Tibial nerve (tissue), 4 donors: ENCODE measurements around the gene CNR1. TPM values are rescaled to one million over a fixed set of nuclear protein-coding genes. Genes with fewer than 3 reads are reported as not detected.

Experiments used
- DNase-seq, 2 donors: peaks; one replicate each; pipeline ENCODE4 v3.0.0-alpha.2; 2019; ENCODE audit warnings: low spot score in 2 of 2
- H3K27ac ChIP-seq, 4 donors: fragments of 200-600 bp; sonication (generic) in 3 of 4; one replicate each; pipeline ENCODE4 v1.5.1; 2017 to 2019; ENCODE audit warnings: mild to moderate bottlenecking in 1 of 4
- H3K27me3 ChIP-seq, 2 donors: fragments of 200-600 bp; sonication (generic) in 1 of 2; one replicate each; pipeline versions ENCODE4 v1.5.1 to v1.6.0; 2017 to 2019
- H3K36me3 ChIP-seq, 3 donors: fragments of 200-600 bp; sonication (generic); one replicate each; pipeline ENCODE4 v1.5.1; 2018 to 2019
- H3K4me1 ChIP-seq, 4 donors: fragments of 200-600 bp; sonication (generic) in 3 of 4; one replicate each; pipeline ENCODE4 v1.5.1; 2017 to 2019
- H3K4me3 ChIP-seq, 4 donors: fragments of 200-600 bp; sonication (generic) in 3 of 4; one replicate each; pipeline ENCODE4 v1.5.1; 2017 to 2019; ENCODE audit warnings: mild to moderate bottlenecking in 1 of 4, moderate library complexity in 1 of 4
- H3K9me3 ChIP-seq, 4 donors: fragments of 200-600 bp; sonication (generic) in 3 of 4; one replicate each; pipeline ENCODE4 v1.5.1; 2017 to 2019
- EP300 ChIP-seq, 2 donors: sonication (generic); formaldehyde crosslinking; IDR thresholded peaks; one replicate each; pipeline ENCODE4 v1.6.1; 2017; ENCODE audit warnings: antibody characterized with exemption in 2 of 2, mild to moderate bottlenecking in 1 of 2
- POLR2A ChIP-seq, 2 donors: fragments of 450-650 bp; IDR thresholded peaks; one replicate each; pipeline ENCODE4 v1.6.1; 2017; ENCODE audit warnings: antibody characterized with exemption in 2 of 2, mild to moderate bottlenecking in 2 of 2, moderate library complexity in 2 of 2
- WGBS, 2 donors: methylation state at CpG; one replicate each; pipeline ENCODE4 v1.1.5; 2018; 5-methylcytosine and 5-hydroxymethylcytosine counted together
- total RNA-seq, 4 donors: library from RNA; depleted of rRNA; stranded (reverse); fragments of >200 nt; gene quantifications; one replicate each; pipeline ENCODE4 v1.1.0, GENCODE V29; 2016
- TF ChIP-seq, protein P1 (sequence below), 5 experiments: fragments of 200-600 bp in 3 of 5; fragments of 450-650 bp in 2 of 5; sonication (generic) in 3 of 5; IDR thresholded peaks; one replicate each; pipeline ENCODE4 v1.5.1; 2016 to 2019; ENCODE audit warnings: antibody characterized with exemption in 5 of 5, mild to moderate bottlenecking in 3 of 5, moderate library complexity in 2 of 5

CNR1 gene
- total RNA-seq, 4 donors from 2014 or later: 10.7 to 35.7 (median 14.4) TPM

DNA sequence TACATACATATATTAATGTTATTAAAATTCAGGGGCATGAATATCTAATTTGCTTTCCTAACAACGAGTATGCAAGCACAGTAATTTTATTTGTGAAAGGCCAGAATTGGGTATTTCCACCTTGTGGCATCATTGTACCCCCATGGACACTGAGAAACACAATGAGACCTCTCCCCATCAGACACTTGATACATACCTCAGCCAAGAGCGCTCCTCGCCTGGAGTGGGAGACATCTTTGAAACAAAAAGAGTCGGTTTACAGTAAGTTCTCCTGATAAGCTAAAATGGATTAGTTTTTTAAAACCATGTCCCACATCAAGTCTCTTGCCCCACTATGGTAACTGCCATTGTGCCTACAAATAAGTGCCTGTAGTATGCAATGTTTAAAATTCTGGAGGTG lies 2.1 kb downstream of the CNR1 start:
- TF ChIP-seq POLR2A (IDR thresholded peaks at IDR 0.05) (no peak), EP300 (IDR thresholded peaks at IDR 0.05) (no peak)
- TF ChIP-seq, protein P1, sequence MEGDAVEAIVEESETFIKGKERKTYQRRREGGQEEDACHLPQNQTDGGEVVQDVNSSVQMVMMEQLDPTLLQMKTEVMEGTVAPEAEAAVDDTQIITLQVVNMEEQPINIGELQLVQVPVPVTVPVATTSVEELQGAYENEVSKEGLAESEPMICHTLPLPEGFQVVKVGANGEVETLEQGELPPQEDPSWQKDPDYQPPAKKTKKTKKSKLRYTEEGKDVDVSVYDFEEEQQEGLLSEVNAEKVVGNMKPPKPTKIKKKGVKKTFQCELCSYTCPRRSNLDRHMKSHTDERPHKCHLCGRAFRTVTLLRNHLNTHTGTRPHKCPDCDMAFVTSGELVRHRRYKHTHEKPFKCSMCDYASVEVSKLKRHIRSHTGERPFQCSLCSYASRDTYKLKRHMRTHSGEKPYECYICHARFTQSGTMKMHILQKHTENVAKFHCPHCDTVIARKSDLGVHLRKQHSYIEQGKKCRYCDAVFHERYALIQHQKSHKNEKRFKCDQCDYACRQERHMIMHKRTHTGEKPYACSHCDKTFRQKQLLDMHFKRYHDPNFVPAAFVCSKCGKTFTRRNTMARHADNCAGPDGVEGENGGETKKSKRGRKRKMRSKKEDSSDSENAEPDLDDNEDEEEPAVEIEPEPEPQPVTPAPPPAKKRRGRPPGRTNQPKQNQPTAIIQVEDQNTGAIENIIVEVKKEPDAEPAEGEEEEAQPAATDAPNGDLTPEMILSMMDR (IDR thresholded peaks at IDR 0.05): no peak
- no peak for DNase-seq
- WGBS, 2 donors: 82 to 92% methylated on average over 4 of the region's 4 CpGs

GRCh38 chr6:88163616-88164015 lies 2.5 kb downstream of the CNR1 start:
- Histone ChIP-seq H3K36me3 (no peaks in the 10 kb centered on the region), H3K4me1 (peaks cover 0 to 23% (median 6%) of the 10 kb centered on the region in 4 donors), H3K27ac (no peak overlapping the region), H3K4me3 (peak overlapping the region in 1 of 4 donors; percentile 64), H3K9me3 (no peaks in the 10 kb centered on the region), H3K27me3 (peaks cover 0 to 32% of the 10 kb centered on the region in 2 donors)
- WGBS, 2 donors: 81 to 97% methylated on average over 1 of the region's 1 CpG
- no peak for TF ChIP-seq POLR2A (IDR thresholded peaks at IDR 0.05)
- no peak for TF ChIP-seq EP300 (IDR thresholded peaks at IDR 0.05)
- no peak for DNase-seq

More for the DNA sequence above, 2.1 kb downstream of the CNR1 start:
- Histone ChIP-seq H3K4me1 (peaks cover 0 to 23% (median 6%) of the 10 kb centered on the region in 4 donors), H3K4me3 (peak overlapping the region in 1 of 4 donors; percentile 64), H3K36me3 (no peaks in the 10 kb centered on the region), H3K27ac (no peak overlapping the region), H3K9me3 (no peaks in the 10 kb centered on the region), H3K27me3 (peaks cover 0 to 32% of the 10 kb centered on the region in 2 donors)

DNA sequence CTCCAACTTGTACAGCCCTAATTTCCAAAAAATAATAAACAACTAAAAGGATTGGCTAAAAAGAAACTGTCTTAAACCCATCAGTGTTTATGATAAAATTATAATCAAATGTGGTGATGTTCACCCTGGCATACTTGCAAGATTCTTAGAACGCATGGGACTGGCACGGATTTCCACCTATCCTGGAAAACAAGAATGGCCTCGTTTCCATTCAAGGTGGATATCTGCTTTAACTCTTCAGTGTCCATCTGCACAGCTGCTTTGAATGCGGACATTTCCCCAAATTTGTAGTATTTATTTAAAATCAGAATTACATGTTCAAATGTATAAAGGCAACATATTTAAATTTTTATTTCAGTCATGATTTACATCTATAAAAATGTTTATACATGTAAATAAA lies 4.2 kb downstream of the CNR1 start:
- no peak overlapping the region for H3K27ac ChIP-seq
- peaks cover 0 to 26% of the 10 kb centered on the region in 2 donors for H3K27me3 ChIP-seq
- peak overlapping the region in 1 of 4 donors; percentile 2 for H3K4me3 ChIP-seq
- TF ChIP-seq, protein P1 (IDR thresholded peaks at IDR 0.05): no peak
- TF ChIP-seq EP300 (IDR thresholded peaks at IDR 0.05) (no peak), POLR2A (IDR thresholded peaks at IDR 0.05) (no peak)
- DNase-seq: no peak
- 69 to 72% methylated on average over 4 of the region's 4 CpGs for WGBS, 2 donors
- H3K36me3 ChIP-seq: no peaks in the 10 kb centered on the region
- H3K4me1 ChIP-seq: peaks cover 0 to 17% (median 3%) of the 10 kb centered on the region in 4 donors
- no peaks in the 10 kb centered on the region for H3K9me3 ChIP-seq

DNA sequence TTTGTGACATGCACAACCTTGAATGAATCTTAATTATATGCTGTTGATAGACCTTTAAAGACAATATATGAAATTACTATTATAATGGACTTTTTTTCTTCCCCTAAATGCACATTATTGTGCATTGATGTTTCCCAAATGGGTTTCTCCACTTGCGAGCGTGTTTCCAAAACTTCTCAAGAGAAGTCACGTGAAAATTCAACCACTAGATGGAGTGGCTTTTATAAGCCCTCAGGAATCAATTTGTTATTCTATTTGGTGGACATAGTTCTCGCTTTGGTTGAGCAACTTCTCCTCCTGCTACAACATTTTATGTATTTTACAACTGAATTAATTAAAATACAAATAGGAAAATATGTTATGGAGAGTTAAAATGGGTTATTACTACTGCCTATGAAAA lies 9.0 kb downstream of the CNR1 start:
- Histone ChIP-seq H3K9me3 (no peaks in the 10 kb centered on the region), H3K27ac (no peak overlapping the region), H3K4me3 (no peak overlapping the region), H3K4me1 (no peaks in the 10 kb centered on the region), H3K27me3 (no peaks in the 10 kb centered on the region), H3K36me3 (no peaks in the 10 kb centered on the region)
- TF ChIP-seq, protein P1 (IDR thresholded peaks at IDR 0.05): no peak
- TF ChIP-seq EP300 (IDR thresholded peaks at IDR 0.05): no peak
- no peak for TF ChIP-seq POLR2A (IDR thresholded peaks at IDR 0.05)
- DNase-seq: no peak
- WGBS, 2 donors: 64 to 65% methylated on average over 4 of the region's 4 CpGs

- Histone ChIP-seq H3K27ac (no peak overlapping the region), H3K27me3 (no peaks in the 10 kb centered on the region), H3K4me1 (no peaks in the 10 kb centered on the region), H3K9me3 (no peaks in the 10 kb centered on the region), H3K36me3 (peaks cover 0 to 3% (median 0%) of the 10 kb centered on the region in 3 donors), H3K4me3 (no peak overlapping the region)
- no peak for DNase-seq
- WGBS, 2 donors: 81 to 88% methylated on average over 6 of the region's 6 CpGs
- TF ChIP-seq EP300 (IDR thresholded peaks at IDR 0.05): no peak
- TF ChIP-seq, protein P1 (IDR thresholded peaks at IDR 0.05): no peak
- no peak for TF ChIP-seq POLR2A (IDR thresholded peaks at IDR 0.05)
Measured at GRCh38 chr6:88145298-88145963, 20.7 kb downstream of the CNR1 start.
